Stimulated activated CD4-positive, alpha-beta T cell treated with anti-CD3 and anti-CD28 coated beads, TNF-alpha, amount 100 ng/mL, for 24 hours (primary cell): ENCODE measurements around the gene NLGN1.
"Not testable (repeated sequence)": the region's sequence is repeated elsewhere in the genome, so short reads cannot be mapped to it uniquely, and the experiment has no call there.

Experiments used
- DNase-seq, 3 experiments: peaks; one replicate each; pipeline ENCODE4 v3.0.0-alpha.2; 2020; ENCODE audit warnings: low read depth in 3 of 3

Gene NLGN1

GRCh38 chr3:173556546-173556945 is 159.0 kb downstream of the NLGN1 start:
- no peak for DNase-seq

- DNase-seq: no peak
Measured at GRCh38 chr3:173567997-173568396, 170.5 kb downstream of the NLGN1 start.

GRCh38 chr3:173568623-173569022 is 171.1 kb downstream of the NLGN1 start:
- DNase-seq: no peak

- no peak for DNase-seq
Measured at GRCh38 chr3:173583496-173583895, 186.0 kb downstream of the NLGN1 start.

- DNase-seq: no peak
Measured at GRCh38 chr3:173584093-173584837, 186.7 kb downstream of the NLGN1 start.

DNA sequence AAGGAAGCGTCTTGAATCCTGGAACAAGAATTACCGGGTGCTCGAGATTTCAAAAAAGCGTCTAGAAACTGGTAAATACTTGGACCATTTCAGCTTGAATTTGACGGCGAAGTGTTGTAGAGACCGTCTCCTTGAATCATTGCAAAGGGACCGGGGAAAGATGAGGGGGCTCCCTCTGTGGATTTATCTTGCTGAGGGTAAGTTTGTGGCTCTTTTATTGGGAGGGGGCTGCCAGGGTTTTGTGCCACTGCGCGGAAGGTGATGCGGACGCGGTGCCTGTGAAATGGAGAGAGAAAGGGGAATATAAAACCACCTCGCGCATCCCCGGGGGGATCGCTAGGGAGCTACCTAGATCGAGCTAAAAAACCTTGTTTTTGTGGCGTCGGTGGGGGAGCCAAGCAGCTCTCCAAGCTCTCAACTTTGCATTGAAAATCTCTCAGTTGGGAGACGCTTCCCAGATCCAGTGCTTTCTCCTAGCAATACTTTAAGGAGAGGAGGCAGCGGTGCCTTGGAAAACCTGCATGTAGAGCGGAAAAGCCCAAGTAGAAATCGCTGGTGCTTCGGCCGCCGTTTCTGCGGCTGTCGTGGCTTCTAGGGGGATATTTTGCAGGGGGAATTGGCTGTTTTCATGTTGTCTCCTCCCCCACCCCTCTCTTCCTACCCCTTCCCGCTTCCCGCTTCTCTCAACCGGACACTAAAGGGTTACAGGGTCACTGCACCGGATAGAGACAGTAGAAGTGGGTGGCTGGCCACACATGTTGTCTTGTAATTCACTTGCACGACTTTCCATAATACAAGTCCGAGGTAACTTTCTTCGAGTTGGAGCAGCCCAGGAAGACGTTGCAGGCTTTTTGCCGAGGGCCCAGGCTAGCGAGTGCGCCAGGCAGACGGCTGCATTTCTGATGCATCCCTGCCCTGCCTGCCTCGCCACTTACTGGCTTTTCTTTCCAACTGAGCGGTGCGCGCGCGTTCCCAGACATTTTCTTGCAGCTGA is 187.6 kb downstream of the NLGN1 start:
- DNase-seq: no peak

DNA sequence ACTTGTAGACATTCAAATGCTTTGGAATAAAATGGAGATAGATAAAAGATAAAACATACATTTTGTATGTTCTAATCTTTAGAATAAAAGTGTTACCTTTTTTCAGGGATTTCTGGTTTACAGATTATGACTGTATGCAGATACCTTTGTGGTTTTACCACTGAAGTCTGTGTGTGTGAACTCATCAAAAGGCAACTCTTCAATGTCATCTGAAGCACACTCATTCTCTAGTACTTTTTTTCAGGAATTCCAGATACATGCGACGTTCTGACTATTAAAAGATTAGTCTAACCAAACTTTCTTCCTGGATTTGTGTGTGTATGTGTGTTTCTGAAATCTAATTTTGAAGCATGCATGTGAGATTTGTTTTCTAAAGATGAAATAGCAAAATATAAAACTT is 188.6 kb downstream of the NLGN1 start:
- no peak for DNase-seq

DNA sequence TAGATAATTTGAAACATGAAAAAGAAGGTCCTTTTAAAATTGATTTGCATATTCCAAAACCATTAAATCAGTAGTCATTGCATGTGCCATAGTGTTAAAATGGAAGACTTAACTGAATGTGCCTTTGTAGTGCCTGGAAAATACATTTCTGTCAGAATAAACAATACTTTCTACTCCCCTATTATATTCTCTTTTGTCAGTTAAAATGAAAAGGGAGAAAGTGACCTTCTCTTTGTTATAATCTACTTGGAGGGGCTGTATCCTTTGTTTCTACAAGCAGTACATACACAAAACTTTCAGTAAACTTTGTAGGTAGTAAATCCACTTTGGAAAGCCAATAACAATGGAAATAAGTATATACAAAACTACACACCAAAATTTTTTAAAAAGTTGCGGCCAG is 189.5 kb downstream of the NLGN1 start:
- no peak for DNase-seq

GRCh38 chr3:173588556-173588955 is 191.0 kb downstream of the NLGN1 start:
- DNase-seq: no peak

DNA sequence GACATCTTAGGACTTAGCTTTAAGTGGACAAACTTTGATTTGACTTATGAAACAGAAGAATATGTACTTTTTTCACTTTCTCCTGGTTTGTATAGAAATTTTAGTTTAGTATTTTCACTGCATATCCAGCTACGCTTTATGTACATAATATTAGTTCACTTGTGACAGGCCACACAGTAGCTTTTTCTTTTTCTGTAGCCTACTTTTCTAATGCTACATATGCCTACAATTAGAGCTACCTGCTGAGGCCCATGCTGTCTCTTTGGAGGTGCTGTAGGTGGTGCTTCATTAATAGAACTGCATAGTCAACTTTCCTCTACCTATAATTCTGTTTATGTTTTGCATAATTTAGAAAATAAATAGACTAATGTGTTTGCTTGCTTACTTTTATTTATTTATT is 191.6 kb downstream of the NLGN1 start:
- DNase-seq: no peak

- DNase-seq: no peak
Measured at GRCh38 chr3:173591401-173591800, 193.9 kb downstream of the NLGN1 start.

GRCh38 chr3:173594881-173595280 is 197.3 kb downstream of the NLGN1 start:
- DNase-seq: not testable (repeated sequence)

- no peak for DNase-seq
Measured at GRCh38 chr3:173599673-173600072, 202.1 kb downstream of the NLGN1 start.

DNA sequence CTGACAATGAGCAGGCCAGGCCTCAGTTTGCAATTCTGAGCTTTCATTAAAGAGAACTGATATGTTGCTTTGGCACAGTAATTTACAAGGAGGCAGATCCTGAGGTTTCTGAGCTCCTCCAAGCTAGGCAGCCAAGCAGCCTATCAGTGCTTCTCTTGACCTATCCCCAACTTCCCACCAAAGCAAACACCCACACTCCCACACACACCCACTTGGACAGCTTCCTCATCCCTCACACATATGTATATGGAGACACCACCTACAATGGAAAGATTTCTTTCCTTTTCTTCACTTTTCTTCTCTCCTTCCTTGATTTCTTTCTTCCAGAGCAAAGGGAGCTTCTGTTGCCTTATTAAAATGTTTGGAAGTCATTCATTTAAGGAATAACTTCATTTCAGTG is 217.0 kb downstream of the NLGN1 start:
- no peak for DNase-seq

GRCh38 chr3:173615661-173616060 is 218.1 kb downstream of the NLGN1 start:
- no peak for DNase-seq

DNA sequence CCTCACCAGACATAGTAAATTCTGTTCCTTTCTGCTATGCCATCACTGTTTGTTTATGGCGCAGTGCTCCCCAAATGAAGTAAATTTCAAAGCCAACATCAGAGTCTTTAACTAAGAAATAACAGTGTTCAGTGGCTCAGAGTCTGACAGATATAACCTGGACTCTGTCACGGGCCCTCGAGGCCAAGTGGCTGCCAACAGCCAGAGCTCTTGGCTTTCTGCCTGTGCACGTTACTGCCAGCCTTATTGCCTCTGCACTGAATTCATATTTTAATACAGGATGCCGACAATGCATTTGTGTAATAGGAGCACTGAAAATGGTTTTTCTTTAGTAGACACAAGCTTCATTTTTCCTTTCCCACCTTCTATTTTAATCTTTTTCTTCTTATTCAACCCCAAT is 219.9 kb downstream of the NLGN1 start:
- DNase-seq: no peak

DNA sequence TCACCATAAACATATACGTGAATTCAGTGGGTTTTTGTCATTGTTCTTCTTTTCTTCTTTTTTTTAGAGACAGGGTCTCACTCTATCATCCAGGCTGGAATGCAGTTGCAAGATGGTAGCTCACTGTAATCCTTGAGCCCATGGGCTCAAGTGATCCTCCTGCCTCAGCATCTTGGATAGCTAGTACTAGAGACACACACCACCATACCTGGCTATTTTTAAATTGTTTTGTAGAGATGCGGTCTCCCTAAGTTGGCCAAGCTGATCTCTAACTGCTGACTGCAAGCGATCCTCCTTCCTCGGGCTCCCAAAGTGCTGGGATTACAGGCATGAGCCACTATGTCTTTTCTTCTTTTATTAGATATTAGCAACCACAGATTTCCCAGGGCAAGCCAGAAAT is 220.6 kb downstream of the NLGN1 start:
- no peak for DNase-seq

GRCh38 chr3:173618703-173619102 is 221.2 kb downstream of the NLGN1 start:
- no peak for DNase-seq

DNA sequence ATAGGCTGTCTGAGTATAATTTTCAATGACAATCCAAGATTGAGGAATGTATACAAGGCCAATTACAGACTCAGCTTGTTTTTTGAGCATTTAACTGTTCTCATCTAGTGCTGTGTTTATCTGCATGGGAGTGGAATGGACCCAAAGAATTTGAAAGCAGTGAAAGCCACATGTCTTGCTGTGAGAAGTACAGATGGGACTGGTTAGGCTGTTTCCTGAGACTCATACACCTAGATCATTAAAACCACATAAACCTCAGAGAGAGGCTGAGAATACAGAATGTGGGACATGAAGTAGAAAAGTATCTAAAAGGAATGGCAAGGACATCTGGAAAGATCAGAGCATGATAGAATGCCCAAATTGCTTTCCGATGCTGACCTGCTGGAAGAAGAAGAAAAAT is 224.6 kb downstream of the NLGN1 start:
- no peak for DNase-seq

DNA sequence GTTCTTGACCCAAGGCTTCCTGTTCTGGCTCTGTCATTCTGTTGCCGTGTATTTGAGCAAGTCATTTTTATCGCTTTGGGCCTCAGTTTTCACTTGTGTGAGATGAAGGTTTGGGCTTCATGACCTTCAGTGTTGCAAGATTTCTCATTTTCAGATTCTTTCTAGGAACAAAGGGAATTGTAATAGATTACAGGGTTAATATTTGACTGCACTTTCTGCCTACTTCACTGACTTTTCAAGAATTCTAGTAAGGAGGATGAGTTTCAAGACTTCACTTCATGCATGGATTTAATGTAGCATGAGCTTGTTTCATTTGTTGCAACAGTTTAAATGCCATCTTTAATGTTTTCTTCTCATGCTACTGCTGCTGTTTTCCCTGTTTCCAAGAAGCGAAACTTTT is 226.5 kb downstream of the NLGN1 start:
- no peak for DNase-seq

DNA sequence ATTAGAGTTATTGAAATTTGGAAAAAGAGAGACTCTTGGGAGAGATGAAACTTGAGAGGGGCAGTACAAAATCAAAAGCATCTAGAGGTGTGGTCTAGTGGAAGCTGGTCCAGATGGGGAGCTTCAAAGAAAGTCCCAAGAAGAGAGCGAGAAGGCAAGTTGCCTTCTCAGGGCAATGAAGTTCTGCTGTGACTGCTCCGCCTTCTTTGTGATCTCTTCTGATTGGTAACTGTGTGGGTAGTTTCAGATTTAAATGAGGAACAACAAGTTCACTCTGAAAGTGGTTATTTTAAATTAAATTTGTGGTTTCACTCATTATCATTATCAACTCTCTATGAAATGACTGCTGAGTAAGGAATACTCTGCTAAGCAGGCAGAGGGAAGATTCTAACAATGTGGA is 233.3 kb downstream of the NLGN1 start:
- no peak for DNase-seq

- no peak for DNase-seq
Measured at GRCh38 chr3:173632945-173633344, 235.4 kb downstream of the NLGN1 start.

DNA sequence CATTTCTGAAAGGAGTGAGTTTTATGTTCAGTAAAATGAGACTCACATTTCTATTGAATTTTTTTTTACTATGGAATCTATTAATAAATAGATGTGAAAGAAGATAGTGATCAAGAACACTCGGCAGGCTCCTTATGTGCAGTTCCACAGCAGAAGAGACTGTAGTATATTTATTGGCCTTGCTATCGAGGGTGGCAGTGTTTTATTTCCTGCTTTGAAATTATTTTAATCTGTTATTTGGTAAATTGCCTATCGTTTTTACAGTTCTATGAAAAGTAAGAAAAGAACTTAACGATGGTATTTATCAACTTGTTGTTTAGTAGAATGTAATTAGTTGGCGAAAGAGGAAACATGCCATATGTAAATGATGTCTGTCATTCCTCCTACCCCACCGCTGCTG is 238.3 kb downstream of the NLGN1 start:
- no peak for DNase-seq
